MM.1S (cell line): ENCODE data around the gene FCRL5.

Experiments
- CTCF ChIP-seq: fragments of 300-600 bp; sonication (generic); IDR thresholded peaks from 2 replicates; pipeline ENCODE4 v1.5.1; 2016; ENCODE audit warnings: antibody characterized with exemption, low read length, mixed read lengths
- EZH2 ChIP-seq: fragments of 300-600 bp; sonication (generic); optimal IDR thresholded peaks from 2 replicates; pipeline ENCODE3; 2017; ENCODE audit warnings: low read depth, mild to moderate bottlenecking, antibody characterized with exemption, low read length, mixed read lengths

GRCh38 chr1:157497284-157497683 is 55.0 kb downstream of the FCRL5 start:
- no peak for TF ChIP-seq EZH2
- TF ChIP-seq CTCF, result no peak
